ENCODE results near the gene SLC16A1. TPM values are rescaled to one million over a fixed set of nuclear protein-coding genes. Genes with fewer than 3 reads are reported as not detected.
"Not testable (repeated sequence)": the region's sequence is repeated elsewhere in the genome, so short reads cannot be mapped to it uniquely, and the experiment has no call there.

The SLC16A1 gene
- total RNA-seq, 2 experiments from 2014 or later = 48.7 to 53.3 TPM

DNA sequence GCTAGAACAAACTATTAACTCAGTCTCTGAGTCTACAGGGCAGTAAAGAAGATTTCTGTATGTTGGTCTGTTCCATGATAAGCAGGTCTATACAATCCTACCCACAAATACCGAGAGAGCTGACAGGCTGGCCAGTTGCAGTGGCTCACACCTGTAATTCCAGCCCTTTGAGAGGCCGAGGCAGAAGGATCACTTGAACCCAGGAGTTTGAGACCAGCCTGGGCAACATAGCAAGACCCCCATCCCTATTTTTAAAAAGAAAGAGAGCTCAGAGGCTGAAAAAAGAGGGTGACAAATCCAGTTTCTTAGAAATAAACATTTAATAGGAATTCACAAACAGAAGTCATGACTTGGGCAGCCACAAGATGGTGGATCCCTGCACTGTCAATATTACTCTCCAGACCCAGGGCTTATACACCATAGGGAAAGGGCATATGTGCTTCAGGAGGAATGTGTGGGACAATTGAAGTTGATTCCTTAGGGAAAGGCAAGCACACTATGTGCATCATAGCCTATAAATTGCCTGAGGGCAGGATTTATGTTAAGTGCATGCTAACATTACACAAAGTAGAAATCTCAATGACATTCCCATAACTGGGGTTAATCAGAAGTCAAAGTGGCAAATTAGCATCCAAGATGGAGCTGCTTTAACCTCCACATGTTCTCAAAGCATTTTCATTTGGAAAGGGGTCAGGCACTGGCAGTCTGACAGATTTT, 66.8 kb downstream of the SLC16A1 start:
- Mint-ChIP-seq H3K27me3 (no peaks in the 10 kb centered on the region), H3K36me3 (no peaks in the 10 kb centered on the region), H3K4me3 (no peak overlapping the region), H3K9me3 (no peaks in the 10 kb centered on the region), H3K4me1 (ENCODE audit: low read depth) (no peaks in the 10 kb centered on the region), H3K27ac (no peak overlapping the region)
- ChIA-PET POLR2A (interaction anchor here (0.6 kb wide), 1 partner anchor 44 kb away, joined by 3 read pairs; no protein-coding TSS in a partner anchor), CTCF (interaction anchor here (0.6 to 1.7 kb wide), 3 partner anchors 9 to 183 kb away, joined by 4 to 6 read pairs (median 5); partner anchors contain the start of gene LRIG2)
- intact Hi-C loops (cut with micrococcal nuclease) = no loop called here
- DNase-seq = no peak

- Mint-ChIP-seq H3K27me3 (no peaks in the 10 kb centered on the region), H3K36me3 (no peaks in the 10 kb centered on the region), H3K9me3 (no peaks in the 10 kb centered on the region), H3K4me1 (ENCODE audit: low read depth) (no peaks in the 10 kb centered on the region), H3K4me3 (no peak overlapping the region), H3K27ac (no peak overlapping the region)
- DNase-seq = no peak
- intact Hi-C loops (cut with micrococcal nuclease) = no loop called here
- POLR2A ChIA-PET = no interaction called here
- CTCF ChIA-PET = no interaction called here
Measured at GRCh38 chr1:112888630-112889029, 67.4 kb downstream of the SLC16A1 start.

DNA sequence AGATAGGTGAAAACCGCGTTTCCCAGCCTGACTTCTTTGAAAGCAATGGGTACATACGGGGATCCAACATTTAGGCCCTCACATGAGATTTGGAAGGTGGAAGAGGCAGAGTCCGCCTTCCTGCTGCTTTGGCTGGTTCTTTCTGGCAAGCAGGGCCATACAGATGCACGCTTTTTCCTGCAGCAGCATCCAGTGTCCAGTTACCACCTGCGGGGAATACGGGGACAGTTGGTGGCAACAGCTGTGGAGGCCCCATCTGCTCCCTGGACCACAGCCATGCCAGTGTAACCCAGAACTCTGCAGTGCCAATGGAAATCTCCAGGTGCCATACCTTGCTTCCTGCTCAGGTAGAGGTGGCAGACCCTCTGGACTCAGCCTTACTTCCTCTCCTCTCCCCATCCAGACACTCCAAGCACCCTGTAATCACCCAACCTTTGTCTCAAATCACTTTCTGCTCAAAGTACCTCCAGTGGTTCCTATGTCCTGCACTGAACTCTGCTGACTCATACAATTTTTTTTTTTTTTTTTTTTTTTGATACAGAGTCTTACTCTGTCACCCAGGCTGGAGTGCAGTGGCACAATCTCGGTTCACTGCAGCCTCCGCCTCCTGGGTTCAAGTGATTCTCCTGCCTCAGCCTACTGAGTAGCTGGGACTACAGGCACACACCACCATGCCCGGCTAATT, 68.3 kb downstream of the SLC16A1 start:
- no peaks in the 10 kb centered on the region for H3K27me3 Mint-ChIP-seq
- H3K9me3 Mint-ChIP-seq = no peaks in the 10 kb centered on the region
- no peaks in the 10 kb centered on the region for H3K36me3 Mint-ChIP-seq
- ChIA-PET POLR2A (no interaction called here), CTCF (no interaction called here)
- no peaks in the 10 kb centered on the region for H3K4me1 Mint-ChIP-seq (ENCODE audit: low read depth)
- intact Hi-C loops (cut with micrococcal nuclease) = no loop called here
- H3K4me3 Mint-ChIP-seq = no peak overlapping the region
- DNase-seq = no peak
- no peak overlapping the region for H3K27ac Mint-ChIP-seq

DNA sequence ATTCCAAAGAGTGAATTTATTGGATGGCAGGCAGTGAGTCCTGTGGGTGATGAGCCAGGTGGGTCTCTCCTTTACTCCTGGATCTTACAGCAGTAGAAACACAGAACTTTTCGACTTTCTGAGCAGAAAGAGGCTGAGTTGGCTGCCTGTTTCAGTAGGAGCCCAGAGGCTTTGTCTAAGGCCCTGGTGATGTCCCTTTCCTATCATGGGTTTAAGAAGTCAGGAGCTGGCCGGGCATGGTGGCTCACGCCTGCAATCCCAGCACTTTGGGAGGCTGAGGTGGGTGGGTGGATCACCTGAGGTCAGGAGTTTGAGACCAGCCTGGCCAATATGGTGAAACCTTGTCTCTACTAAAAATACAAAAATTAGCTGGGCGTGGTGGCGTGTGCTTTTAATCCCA, 71.0 kb downstream of the SLC16A1 start:
- DNase-seq; H3K27me3 Mint-ChIP-seq; H3K4me3 Mint-ChIP-seq; H3K36me3 Mint-ChIP-seq; POLR2A ChIA-PET; H3K27ac Mint-ChIP-seq; CTCF ChIA-PET; H3K9me3 Mint-ChIP-seq; H3K4me1 Mint-ChIP-seq (ENCODE audit: low read depth): not testable (repeated sequence)
- intact Hi-C loops (cut with micrococcal nuclease) = loop anchor here (5.0 kb wide), 1 partner anchor 168 kb away; the partner anchor contains the start of gene PPM1J

- DNase-seq = no peak
- ChIA-PET POLR2A (no interaction called here), CTCF (interaction anchor here (0.6 to 7.6 kb wide), 10 partner anchors 11 to 190 kb away, joined by 3 to 80 read pairs (median 6); partner anchors contain the start of genes LRIG2 and PPM1J)
- intact Hi-C loops (cut with micrococcal nuclease) = loop anchor here (5.0 kb wide), 1 partner anchor 165 kb away; the partner anchor contains the start of gene PPM1J
- Mint-ChIP-seq H3K4me3 (no peak overlapping the region), H3K27me3 (peaks cover 2% of the 10 kb centered on the region), H3K9me3 (no peaks in the 10 kb centered on the region), H3K36me3 (no peaks in the 10 kb centered on the region), H3K4me1 (ENCODE audit: low read depth) (no peaks in the 10 kb centered on the region), H3K27ac (no peak overlapping the region)
Measured at GRCh38 chr1:112882271-112882744, 73.7 kb downstream of the SLC16A1 start.

DNA sequence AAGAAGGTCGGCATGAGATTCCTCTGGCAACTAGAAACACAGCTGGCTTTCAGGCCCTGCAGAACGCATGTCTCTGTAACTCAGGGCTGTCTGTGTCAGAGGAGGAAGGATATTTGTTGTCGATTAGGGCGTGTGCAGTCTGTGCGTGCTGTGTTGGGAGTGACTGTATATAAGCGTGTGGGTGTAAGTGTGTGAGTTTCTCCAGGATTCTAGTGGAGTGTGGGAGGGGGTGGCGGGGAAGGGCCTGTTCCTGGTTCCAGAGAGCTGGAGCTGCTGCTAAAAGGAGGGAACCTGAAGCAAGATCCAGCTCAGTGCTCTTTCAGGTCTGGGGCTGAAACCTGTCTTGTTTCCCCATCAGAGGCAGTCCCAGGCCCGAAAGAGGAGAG, 74.3 kb downstream of the SLC16A1 start:
- Mint-ChIP-seq H3K9me3 (no peaks in the 10 kb centered on the region), H3K4me1 (ENCODE audit: low read depth) (no peaks in the 10 kb centered on the region), H3K27ac (no peak overlapping the region), H3K27me3 (peaks cover 2% of the 10 kb centered on the region), H3K36me3 (no peaks in the 10 kb centered on the region), H3K4me3 (no peak overlapping the region)
- POLR2A ChIA-PET = no interaction called here
- DNase-seq = no peak
- CTCF ChIA-PET = interaction anchor here (0.7 to 7.6 kb wide), 11 partner anchors 11 to 191 kb away, joined by 3 to 80 read pairs (median 5); partner anchors contain the start of genes LRIG2, PPM1J and SLC16A1
- intact Hi-C loops (cut with micrococcal nuclease) = loop anchor here (1.0 to 5.0 kb wide), 4 partner anchors 74 to 191 kb away; partner anchors contain the start of genes LRIG2 and PPM1J

GRCh38 chr1:112879834-112880233, 76.2 kb downstream of the SLC16A1 start:
- ChIA-PET POLR2A (interaction anchor here (1.0 to 2.1 kb wide), 2 partner anchors 24 to 76 kb away, joined by 3 to 7 read pairs; partner anchors contain the start of gene SLC16A1), CTCF (interaction anchor here (0.7 to 7.6 kb wide), 15 partner anchors 10 to 197 kb away, joined by 3 to 80 read pairs (median 4); partner anchors contain the start of genes LRIG2, PPM1J and SLC16A1)

GRCh38 chr1:112878321-112878720, 77.7 kb downstream of the SLC16A1 start:
- Mint-ChIP-seq H3K36me3 (no peaks in the 10 kb centered on the region), H3K9me3 (no peaks in the 10 kb centered on the region), H3K27me3 (peaks cover 2% of the 10 kb centered on the region), H3K4me1 (ENCODE audit: low read depth) (no peaks in the 10 kb centered on the region), H3K4me3 (no peak overlapping the region), H3K27ac (no peak overlapping the region)
- POLR2A ChIA-PET = interaction anchor here (2.1 kb wide), 1 partner anchor 25 kb away, joined by 7 read pairs; no protein-coding TSS in a partner anchor
- no peak for DNase-seq
- intact Hi-C loops (cut with micrococcal nuclease) = no loop called here
- CTCF ChIA-PET = interaction anchor here (0.6 to 7.6 kb wide), 4 partner anchors 47 to 194 kb away, joined by 3 to 80 read pairs (median 22); partner anchors contain the start of genes LRIG2 and PPM1J

More at GRCh38 chr1:112879834-112880233, 76.2 kb downstream of the SLC16A1 start:
- H3K4me1 Mint-ChIP-seq (ENCODE audit: low read depth) = no peaks in the 10 kb centered on the region
- no peak overlapping the region for H3K27ac Mint-ChIP-seq
- DNase-seq = no peak
- peaks cover 2% of the 10 kb centered on the region for H3K27me3 Mint-ChIP-seq
- no peak overlapping the region for H3K4me3 Mint-ChIP-seq
- H3K9me3 Mint-ChIP-seq = no peaks in the 10 kb centered on the region
- H3K36me3 Mint-ChIP-seq = no peaks in the 10 kb centered on the region
- intact Hi-C loops (cut with micrococcal nuclease) = loop anchor here (2.0 to 5.0 kb wide), 2 partner anchors 163 to 193 kb away; partner anchors contain the start of genes LRIG2 and PPM1J

DNA sequence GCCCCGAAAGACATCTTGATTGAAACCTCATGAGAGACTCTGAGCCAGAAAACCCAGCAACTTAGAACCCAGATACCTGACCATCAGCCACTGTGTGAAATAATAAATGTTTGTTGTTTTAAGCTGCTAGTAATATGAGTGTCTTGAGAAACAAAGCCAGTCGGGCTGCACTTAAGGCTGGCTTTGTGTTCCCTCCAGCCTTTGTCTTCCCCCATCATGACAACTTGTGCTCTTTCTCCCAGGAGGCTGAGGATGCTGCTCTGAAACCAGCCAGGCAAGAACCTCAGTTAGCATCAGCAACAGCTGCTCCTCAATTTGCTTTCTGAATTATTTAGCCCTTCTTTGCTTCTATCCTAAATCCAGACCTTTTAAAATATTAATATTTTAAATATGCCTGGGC, 78.2 kb downstream of the SLC16A1 start:
- CTCF ChIA-PET = interaction anchor here (0.9 to 7.6 kb wide), 3 partner anchors 73 to 195 kb away, joined by 3 to 80 read pairs (median 6); partner anchors contain the start of genes LRIG2 and PPM1J
- Mint-ChIP-seq H3K27me3 (peaks cover 4% of the 10 kb centered on the region), H3K9me3 (no peaks in the 10 kb centered on the region), H3K27ac (no peak overlapping the region), H3K36me3 (no peaks in the 10 kb centered on the region), H3K4me3 (no peak overlapping the region), H3K4me1 (ENCODE audit: low read depth) (no peaks in the 10 kb centered on the region)
- DNase-seq = no peak
- POLR2A ChIA-PET = no interaction called here
- intact Hi-C loops (cut with micrococcal nuclease) = no loop called here

GRCh38 chr1:112876315-112876714, 79.7 kb downstream of the SLC16A1 start:
- Mint-ChIP-seq H3K27me3 (peaks cover 7% of the 10 kb centered on the region), H3K36me3 (no peaks in the 10 kb centered on the region), H3K9me3 (no peaks in the 10 kb centered on the region), H3K27ac (no peak overlapping the region), H3K4me3 (no peak overlapping the region), H3K4me1 (ENCODE audit: low read depth) (no peaks in the 10 kb centered on the region)
- intact Hi-C loops (cut with micrococcal nuclease) = no loop called here
- CTCF ChIA-PET = interaction anchor here (7.6 kb wide), 1 partner anchor 196 kb away, joined by 80 read pairs; the partner anchor contains the start of gene LRIG2
- no peak for DNase-seq
- POLR2A ChIA-PET = interaction anchor here (0.7 kb wide), 1 partner anchor 10 kb away, joined by 3 read pairs; no protein-coding TSS in a partner anchor

- ChIA-PET CTCF (interaction anchor here (0.8 kb wide), 1 partner anchor 8 kb away, joined by 3 read pairs; no protein-coding TSS in a partner anchor), POLR2A (no interaction called here)
- no peaks in the 10 kb centered on the region for H3K9me3 Mint-ChIP-seq
Measured at GRCh38 chr1:112872551-112872962, 83.4 kb downstream of the SLC16A1 start.

More at GRCh38 chr1:112872551-112872962, 83.4 kb downstream of the SLC16A1 start:
- H3K27me3 Mint-ChIP-seq = peaks cover 5% of the 10 kb centered on the region
- intact Hi-C loops (cut with micrococcal nuclease) = no loop called here
- H3K4me1 Mint-ChIP-seq (ENCODE audit: low read depth) = no peaks in the 10 kb centered on the region
- no peaks in the 10 kb centered on the region for H3K36me3 Mint-ChIP-seq
- H3K4me3 Mint-ChIP-seq = no peak overlapping the region
- DNase-seq = no peak
- H3K27ac Mint-ChIP-seq = no peak overlapping the region
